Daoy (cell line): ENCODE measurements around the gene FBXO28. TPM values are rescaled to one million over a fixed set of nuclear protein-coding genes. Genes with fewer than 3 reads are reported as not detected.
"Not testable (repeated sequence)": the region's sequence is repeated elsewhere in the genome, so short reads cannot be mapped to it uniquely, and the experiment has no call there.

Experiments used
- DNase-seq: peaks from one replicate; pipeline ENCODE4 v3.0.0-alpha.2; 2015; ENCODE audit warnings: low read depth
- total RNA-seq: library from RNA; depleted of rRNA; stranded (reverse); fragments of >200 nt; shearing (Covaris generic); gene quantifications from 2 replicates; pipeline ENCODE4 v1.2.3, GENCODE V29; 2014; rRNA removed

FBXO28 gene
- total RNA-seq: 28.5 and 32.1 TPM in 2 replicates

DNA sequence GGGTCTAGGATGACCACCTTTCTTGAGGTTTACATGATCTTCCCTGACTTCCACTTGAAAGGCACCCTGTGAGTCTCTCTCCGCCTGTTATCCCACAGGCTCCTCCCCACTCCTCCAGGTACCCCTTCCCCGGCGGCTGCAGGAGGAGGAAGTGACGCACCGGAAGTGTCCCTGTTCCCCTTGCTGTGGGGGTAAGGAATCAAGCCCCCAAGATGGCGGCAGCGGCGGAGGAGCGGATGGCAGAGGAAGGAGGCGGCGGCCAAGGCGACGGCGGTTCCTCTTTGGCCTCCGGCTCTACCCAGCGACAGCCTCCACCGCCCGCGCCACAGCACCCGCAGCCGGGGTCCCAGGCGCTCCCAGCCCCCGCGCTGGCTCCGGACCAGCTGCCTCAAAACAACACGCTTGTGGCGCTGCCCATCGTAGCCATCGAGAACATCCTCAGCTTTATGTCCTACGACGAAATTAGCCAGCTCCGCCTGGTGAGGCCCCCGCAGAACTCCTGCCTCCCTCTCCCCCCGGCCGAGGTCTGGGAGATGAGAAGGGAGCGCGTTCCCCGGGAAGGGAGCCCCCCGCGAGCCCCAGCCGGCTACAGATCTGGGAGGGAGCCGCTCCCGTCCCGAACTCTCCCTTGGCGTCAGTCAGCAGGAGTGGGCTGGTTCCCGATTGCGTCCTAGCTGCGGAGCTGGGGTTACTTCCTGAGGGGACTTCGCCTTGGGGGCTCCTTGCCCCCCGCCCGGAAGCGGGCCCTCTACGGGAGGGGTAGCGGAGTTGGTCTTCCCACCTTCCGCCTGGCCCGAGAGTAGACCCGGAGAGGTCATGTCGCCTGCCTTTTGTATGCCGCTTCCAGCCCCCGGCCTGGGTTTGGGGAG lies at the start of gene FBXO28:
TSS of gene FBXO28 (plus strand) at position 194 of the 869 bp plus-strand sequence. CDS start at position 213, 19 bp downstream.
- DNase-seq: peak; percentile 97

GRCh38 chr1:224064150-224064549 lies 49.8 kb upstream of the FBXO28 start:
- DNase-seq: no peak

DNA sequence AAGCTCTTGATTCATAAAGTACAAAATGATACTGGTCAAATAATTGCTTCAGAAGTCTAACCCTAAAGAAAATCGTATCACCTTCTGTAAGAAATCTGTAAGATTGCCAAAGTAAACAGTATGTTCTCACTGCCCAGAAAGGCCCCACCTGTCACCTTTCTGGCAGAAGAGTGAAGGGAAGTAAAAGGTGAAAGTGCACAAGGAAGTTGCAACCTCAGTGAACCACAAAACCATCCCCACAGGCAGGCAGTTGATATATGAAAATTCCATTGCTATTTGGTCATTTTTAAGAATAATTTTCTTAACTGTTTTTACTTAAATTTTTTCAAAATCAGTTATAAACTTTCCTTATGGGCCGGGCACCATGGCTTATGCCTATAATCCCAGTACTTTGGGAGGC lies 48.5 kb upstream of the FBXO28 start:
- peak; percentile 59 for DNase-seq

DNA sequence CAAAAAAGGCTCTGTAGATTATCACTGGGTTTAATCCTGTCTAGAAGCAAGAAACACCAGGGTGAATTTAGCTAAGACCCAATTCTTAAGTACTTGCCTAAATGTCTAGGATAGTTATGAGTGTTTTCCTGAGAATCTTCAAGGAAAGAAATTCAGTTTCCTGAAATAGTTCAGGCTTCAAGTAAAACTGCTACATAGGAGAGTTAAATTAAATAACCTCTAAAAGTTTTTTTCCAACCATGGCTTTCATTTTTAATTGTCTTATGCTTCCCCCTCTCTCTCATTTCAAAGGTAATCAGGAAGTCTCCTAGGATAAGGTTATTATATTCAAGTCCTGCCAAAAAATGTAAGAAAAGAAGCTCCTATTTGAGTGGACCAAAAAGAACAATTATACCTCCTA lies 46.7 kb upstream of the FBXO28 start:
- no peak for DNase-seq

- peak; percentile 71 for DNase-seq
These were observed 46.1 kb upstream of the FBXO28 start for GRCh38 chr1:224067621-224068457.

DNA sequence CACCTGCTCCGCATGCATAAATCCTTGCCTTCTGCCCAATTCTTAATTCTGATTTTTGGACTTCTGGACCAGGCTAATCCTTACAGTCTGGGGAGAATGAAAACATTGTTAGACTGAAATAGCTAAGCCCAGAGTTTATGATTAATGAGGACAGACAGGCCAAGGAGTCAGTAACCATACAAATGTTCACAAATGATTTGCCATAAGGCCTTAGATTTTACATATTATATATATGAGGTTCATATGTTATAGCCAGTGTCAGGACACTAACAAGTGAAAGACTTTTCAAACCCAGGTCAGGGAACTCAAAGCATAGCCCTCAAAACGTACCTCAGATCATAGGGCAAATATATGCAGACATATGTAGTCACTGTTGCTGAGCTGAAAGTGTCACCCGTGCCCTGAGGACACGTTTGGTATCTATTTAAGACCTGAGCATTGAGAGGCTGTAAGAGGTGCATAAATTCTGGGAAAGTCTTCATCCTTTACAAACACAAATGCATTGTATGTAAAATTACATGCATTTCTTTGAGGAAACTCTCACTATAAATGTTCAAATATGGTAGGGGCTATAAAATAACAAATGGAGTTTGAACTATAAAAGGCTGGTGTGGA lies 45.3 kb upstream of the FBXO28 start:
- DNase-seq: no peak

DNA sequence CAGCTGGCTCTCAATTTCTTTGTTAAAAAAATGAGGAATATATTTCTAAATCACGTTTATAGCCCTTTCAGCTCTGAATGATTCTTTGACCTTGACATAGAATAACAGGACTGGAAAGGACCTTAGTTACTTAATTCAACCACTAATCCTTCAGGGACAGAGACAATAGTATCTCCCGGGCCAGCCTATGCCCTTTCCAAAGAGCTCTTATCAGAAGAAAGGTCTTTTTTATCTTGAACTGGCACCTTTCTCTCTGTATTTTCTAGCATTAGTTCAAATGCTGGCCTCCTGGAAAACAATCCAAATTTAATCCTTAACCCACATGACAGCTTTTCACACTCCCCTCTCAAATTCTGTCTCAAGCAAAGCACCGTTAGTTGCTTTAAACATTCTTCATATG lies 44.8 kb upstream of the FBXO28 start:
- DNase-seq: no peak

DNA sequence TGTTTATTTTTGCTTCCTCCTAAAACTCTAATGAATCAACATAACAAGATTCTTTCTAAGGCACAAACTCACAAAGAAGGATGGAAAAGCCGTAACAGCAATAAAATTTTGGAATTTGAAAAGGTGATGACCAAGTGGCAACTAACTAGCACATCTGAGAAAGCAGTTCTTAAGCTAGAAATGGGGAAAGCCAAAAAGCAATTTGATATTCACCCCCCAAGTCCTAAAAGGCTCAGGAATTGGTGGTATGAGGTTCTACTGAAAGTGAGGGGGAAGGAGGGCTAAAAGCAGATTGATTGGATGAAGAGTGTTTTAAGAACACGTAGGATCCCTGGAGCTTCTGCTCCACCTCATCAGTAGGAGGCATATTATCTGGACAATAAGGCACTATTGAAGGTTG lies 43.4 kb upstream of the FBXO28 start:
- no peak for DNase-seq

- DNase-seq: no peak
These were observed 37.5 kb upstream of the FBXO28 start for GRCh38 chr1:224076407-224076806.

- not testable (repeated sequence) for DNase-seq
These were observed 34.3 kb upstream of the FBXO28 start for GRCh38 chr1:224079644-224080043.

- peak; percentile 71 for DNase-seq
These were observed 33.7 kb upstream of the FBXO28 start for GRCh38 chr1:224080115-224080774.

- no peak for DNase-seq
These were observed 32.3 kb upstream of the FBXO28 start for GRCh38 chr1:224081604-224082003.

DNA sequence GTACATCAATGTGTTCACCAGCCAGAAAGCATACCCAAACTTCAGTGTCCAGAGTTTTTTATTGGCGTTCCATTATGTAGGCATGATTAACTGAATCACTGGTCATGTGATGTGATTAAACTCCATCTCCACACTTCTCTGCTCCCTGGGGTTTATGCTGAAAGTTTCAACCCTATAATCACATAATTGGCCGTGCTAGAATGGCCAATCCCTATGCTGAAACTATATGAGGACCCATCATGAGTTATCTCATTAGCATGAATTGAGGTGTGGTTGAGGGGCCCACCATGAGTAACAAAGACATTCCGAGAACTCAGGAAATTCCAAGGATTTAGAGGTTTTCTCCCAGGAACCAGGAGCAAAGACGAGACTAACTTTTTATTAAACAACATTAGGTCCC lies 31.8 kb upstream of the FBXO28 start:
- DNase-seq: peak; percentile 16

DNA sequence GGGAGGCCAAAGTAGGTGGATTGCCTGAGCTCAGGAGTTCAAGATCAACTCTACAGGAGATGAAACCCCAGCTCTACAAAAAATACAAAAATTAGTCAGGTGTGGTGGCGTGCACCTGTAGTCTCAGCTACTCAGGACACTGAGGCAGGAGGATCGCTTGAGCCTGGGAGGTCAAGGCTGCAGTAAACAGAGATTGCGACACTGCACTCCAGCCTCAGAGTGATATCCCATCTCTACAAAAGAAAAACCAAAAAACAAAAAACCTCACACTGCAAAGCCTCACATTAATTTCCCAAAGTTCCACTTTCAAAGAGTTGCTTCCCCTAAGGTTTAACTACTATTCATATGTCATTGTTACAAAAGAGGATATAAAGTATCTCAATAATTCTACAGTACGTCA lies 29.0 kb upstream of the FBXO28 start:
- DNase-seq: no peak

DNA sequence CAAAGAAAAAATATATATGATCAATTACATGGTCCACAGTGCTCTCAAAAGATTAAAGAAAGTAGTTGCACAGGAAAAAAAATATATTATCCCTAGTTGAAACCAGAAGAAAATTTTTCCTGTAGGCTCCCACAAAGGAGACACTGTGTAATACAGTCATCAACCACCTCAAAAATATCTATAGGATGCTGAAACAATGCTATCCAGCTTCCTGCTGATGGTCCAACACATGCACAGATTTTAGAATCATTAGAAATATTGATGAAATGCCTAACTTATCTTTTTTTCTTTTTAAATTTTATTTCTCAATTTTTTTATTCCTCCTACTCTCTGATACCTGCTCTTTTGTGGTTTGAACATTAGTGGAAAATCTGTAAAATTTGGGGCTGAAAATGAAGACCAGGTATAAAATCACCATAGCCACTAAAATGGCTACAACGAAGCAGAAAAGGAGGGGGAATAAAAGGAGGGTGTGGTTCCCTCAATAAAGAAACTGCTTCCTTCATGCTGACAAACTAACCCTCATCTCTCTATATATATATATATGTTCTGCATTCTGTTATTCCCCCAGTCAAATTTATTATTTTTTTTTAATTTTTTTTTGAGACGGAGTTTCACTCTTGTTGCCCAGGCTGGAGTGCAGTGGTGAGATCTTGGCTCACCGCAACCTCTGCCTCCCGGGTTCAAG lies 28.3 kb upstream of the FBXO28 start:
- no peak for DNase-seq

DNA sequence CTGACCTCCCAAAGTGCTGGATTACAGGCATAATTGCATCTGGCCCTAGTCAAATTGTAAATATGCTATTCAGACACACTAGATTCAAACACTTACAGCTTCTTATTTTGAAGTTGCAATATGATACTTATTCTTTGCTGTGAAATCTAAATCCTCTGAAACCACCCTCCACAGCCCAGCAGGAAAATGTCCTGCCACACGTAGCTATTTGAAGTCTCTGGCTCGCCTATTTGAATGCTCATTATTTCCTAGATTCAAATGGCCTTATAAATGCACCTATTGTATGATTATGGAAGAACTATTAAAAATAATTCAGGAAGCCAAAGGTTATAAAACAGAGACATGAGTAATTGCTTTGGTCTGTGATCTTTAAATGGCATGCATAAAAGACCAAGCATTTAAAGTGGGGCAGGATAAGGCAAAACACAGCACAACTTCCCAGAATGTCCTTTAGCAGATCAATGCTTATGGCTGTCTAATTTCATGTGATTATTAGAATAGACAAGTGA lies 26.6 kb upstream of the FBXO28 start:
- no peak for DNase-seq

- DNase-seq: no peak
These were observed 24.3 kb upstream of the FBXO28 start for GRCh38 chr1:224089583-224089982.

- DNase-seq: no peak
These were observed 23.8 kb upstream of the FBXO28 start for GRCh38 chr1:224090116-224090515.

DNA sequence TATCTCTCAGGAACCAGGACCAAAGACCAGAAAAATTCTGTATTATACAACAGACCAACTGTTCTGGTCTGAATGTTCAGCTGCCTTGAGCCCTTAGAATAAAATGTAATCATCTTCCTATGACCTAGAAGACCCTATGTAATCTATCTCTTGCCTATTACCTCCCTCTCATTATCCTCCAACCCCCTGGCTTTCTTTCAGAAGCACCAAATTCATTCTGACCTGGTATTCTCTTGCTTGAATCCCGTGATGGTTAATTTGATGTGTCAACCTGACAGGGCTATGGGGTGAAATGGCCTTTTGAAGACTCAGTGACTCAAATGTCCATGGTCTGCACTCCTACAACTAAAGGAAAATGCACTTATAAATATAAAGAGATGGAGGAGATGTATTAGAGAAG lies 21.8 kb upstream of the FBXO28 start:
- DNase-seq: no peak

- DNase-seq: no peak
These were observed 21.3 kb upstream of the FBXO28 start for GRCh38 chr1:224092601-224093000.

- no peak for DNase-seq
These were observed 18.6 kb upstream of the FBXO28 start for GRCh38 chr1:224095339-224095738.
